ENCODE data around the gene SRC.

SRC gene

DNA sequence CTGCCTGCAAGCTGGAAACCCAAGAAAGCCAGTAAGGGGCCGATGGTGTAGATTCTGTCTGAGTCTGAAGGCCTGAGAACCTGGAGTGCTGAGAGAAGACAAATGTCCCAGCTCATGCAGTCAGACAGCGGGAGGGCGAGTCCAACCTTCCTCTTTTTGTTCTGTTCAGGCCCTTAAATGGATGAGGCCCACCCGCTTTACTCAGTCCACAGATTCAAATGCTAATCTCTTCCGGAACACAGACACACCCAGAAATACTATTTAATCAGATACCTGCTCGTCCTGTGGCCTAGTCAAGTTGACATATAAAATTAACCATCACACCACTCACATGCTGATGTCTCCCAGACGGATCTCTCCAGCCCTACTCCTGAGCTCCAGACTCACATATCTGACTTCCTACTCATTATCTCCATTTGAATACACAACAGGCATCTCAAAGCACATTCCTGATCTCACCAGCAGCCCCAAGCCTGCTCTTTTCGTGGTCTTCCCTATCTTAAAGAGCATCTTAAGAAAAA lies 26.7 kb upstream of the SRC start:
- Mint-ChIP-seq H3K9me3 (no peaks in the 10 kb centered on the region), H3K27ac (peak overlapping the region; percentile 87), H3K36me3 (ENCODE audit: low read depth) (peaks cover 43% of the 10 kb centered on the region), H3K4me3 (no peak overlapping the region), H3K4me1 (ENCODE audit: low read depth) (peaks cover 60% of the 10 kb centered on the region), H3K27me3 (no peaks in the 10 kb centered on the region)
- intact Hi-C loops (cut with micrococcal nuclease): no loop called here

DNA sequence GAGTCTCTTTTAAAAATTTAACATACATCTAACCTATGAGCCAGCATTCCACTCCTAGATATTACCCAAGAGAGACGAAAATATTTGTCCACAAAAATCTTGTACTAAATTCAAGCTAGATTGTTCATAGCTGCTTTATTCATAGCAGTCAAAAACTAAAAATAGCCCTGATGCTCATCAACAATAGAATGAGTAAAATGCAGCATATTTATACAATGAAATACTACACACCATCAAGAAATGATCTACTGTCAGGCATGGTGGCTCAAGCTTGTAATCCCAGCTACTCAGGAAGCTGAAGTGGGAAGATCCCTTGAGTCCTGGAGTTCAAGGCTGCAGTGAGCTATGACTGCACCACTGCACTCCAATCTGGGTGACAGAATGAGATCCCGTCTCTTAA lies 22.0 kb upstream of the SRC start:
- intact Hi-C loops (cut with micrococcal nuclease): no loop called here
- H3K4me3 Mint-ChIP-seq: no peak overlapping the region
- H3K4me1 Mint-ChIP-seq (ENCODE audit: low read depth): peaks cover 17% of the 10 kb centered on the region
- H3K36me3 Mint-ChIP-seq (ENCODE audit: low read depth): peaks cover 5% of the 10 kb centered on the region
- no peaks in the 10 kb centered on the region for H3K27me3 Mint-ChIP-seq
- no peak overlapping the region for H3K27ac Mint-ChIP-seq
- no peaks in the 10 kb centered on the region for H3K9me3 Mint-ChIP-seq

DNA sequence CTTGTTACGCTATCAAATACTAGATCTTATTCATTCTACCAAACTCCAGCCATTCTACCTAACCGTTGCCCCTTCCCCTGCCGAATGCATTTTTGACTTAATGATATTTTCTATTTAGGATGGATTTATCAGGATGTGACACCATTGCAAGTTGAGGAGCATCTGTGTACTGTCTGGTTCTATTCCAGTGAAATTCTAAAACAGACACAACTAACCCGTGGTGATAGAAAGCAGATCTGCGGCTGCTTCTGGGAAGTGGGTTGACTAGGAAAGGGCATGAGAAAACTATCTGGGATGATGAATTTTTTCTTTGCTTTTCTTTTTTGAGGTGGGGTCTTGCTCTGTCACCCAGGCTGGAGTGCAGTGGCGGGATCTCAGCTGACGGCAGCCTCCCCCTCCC lies 20.7 kb upstream of the SRC start:
- Mint-ChIP-seq H3K9me3 (no peaks in the 10 kb centered on the region), H3K4me3 (no peak overlapping the region), H3K36me3 (ENCODE audit: low read depth) (peaks cover 5% of the 10 kb centered on the region), H3K27ac (no peak overlapping the region), H3K27me3 (no peaks in the 10 kb centered on the region), H3K4me1 (ENCODE audit: low read depth) (peaks cover 12% of the 10 kb centered on the region)
- intact Hi-C loops (cut with micrococcal nuclease): no loop called here

DNA sequence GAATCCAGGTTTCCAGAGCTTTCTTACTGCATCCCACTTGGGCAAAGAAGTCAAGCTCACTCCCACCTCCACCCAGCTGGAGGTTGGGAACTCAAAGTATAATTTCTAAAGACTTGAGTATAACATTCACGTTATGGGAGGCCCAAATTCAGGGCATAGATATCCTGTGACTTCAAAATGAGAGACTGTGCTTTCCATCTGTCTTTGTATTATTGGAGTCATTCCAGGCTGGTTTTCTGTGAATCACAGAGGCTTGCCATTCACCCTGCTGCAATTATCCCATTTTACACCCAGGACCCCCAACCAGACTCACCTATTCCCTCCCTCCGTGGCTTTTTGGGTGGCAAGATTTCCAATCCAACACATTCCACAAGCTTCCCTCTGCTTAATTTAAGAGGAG lies 19.3 kb upstream of the SRC start:
- H3K27ac Mint-ChIP-seq: peak overlapping the region; percentile 9
- peaks cover 23% of the 10 kb centered on the region for H3K4me1 Mint-ChIP-seq (ENCODE audit: low read depth)
- H3K4me3 Mint-ChIP-seq: no peak overlapping the region
- no peaks in the 10 kb centered on the region for H3K9me3 Mint-ChIP-seq
- no peaks in the 10 kb centered on the region for H3K27me3 Mint-ChIP-seq
- intact Hi-C loops (cut with micrococcal nuclease): no loop called here
- peaks cover 5% of the 10 kb centered on the region for H3K36me3 Mint-ChIP-seq (ENCODE audit: low read depth)

DNA sequence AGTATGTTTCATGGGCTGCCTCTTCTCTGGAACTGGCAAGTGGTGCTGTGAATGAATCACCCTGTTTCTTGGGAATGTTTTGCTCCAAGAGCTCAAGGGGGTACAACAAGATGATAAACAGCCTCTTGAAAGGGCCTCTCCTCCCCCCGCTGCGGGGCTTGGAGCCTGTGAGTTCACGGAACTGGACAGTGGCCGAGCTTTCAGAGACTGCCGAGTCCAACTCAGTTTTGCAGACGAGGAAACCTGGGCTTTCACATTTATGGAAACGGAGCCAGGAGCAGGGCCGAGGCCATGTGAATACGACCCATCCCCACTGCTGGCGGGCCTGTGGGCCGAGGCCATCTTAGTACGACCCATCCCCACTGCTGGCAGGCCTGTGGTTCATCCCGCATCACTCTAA lies 18.2 kb upstream of the SRC start:
- intact Hi-C loops (cut with micrococcal nuclease): no loop called here
- peaks cover 3% of the 10 kb centered on the region for H3K36me3 Mint-ChIP-seq (ENCODE audit: low read depth)
- no peak overlapping the region for H3K27ac Mint-ChIP-seq
- peaks cover 30% of the 10 kb centered on the region for H3K4me1 Mint-ChIP-seq (ENCODE audit: low read depth)
- H3K27me3 Mint-ChIP-seq: no peaks in the 10 kb centered on the region
- no peak overlapping the region for H3K4me3 Mint-ChIP-seq
- no peaks in the 10 kb centered on the region for H3K9me3 Mint-ChIP-seq

DNA sequence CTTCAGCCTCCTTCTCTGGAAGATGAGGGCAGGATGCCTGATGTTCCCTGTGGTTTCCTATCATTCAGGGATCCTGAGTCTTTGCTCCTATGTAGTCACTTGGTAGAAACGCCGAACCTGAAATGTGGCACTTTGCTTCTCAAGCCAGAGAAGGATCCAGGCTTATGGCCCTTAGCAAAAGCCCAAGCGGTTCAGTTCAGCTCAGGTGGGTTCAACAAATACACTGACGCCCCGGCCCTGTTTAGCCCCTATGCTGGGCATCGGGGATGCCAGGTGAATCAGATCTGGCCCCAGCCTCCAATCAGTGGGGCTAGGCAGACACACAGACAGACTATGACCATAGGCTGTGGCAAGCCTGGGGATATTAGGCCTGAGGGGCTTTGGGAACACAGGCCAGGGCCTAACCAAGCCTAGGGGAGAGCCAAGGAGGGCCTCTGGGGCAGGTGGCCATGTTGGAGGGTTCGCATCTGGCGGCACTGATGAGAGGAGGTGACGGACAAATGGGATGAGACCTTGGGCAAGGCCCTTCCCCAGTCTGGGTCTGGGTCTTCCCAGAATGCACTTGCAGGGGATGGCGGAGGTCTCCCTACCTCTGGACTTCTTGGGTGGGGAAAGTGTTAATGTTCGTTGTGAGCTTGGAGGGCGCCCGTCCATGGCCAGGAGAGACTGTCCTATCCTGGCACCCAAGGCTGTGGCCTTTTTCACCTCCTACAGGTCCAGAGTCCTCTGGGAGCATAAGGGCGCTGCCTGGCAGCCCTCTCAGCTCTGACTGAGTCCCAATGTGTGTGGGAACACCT lies 17.6 kb upstream of the SRC start:
- no peaks in the 10 kb centered on the region for H3K9me3 Mint-ChIP-seq
- H3K36me3 Mint-ChIP-seq (ENCODE audit: low read depth): no peaks in the 10 kb centered on the region
- intact Hi-C loops (cut with micrococcal nuclease): no loop called here
- no peak overlapping the region for H3K27ac Mint-ChIP-seq
- H3K27me3 Mint-ChIP-seq: no peaks in the 10 kb centered on the region
- peaks cover 31% of the 10 kb centered on the region for H3K4me1 Mint-ChIP-seq (ENCODE audit: low read depth)
- H3K4me3 Mint-ChIP-seq: no peak overlapping the region

DNA sequence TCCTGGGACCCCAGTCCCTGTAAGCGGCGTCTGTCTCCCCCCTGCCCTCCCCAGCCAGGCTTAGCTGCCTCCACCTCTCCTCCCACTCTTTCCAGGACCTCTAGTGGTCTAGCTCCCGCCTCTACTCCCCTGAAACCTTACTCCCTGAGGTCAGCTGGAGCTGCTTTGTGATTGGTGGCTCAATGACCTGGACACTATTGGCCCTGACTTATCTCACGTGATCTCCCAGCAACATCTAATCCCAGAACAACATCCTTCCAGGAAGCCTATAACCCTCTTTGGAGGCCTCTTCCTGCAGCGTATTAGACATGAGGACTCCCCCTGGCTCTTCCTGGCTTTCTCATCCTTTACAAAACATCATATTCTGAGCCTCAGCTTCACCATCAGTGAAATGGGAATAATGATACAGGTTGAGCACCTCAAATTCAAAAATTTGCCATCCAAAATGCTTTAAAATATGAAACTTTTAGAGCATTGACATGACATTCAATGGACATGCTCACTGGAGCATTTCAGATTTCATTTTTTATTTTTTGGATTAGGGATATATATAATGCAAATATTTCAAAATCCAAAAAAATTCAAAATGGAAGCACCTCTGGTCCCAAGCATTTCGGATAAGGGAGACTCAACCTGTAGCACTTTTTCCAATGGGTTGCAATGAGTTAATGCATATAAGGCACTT lies 16.3 kb upstream of the SRC start:
- no peak overlapping the region for H3K4me3 Mint-ChIP-seq
- H3K36me3 Mint-ChIP-seq (ENCODE audit: low read depth): no peaks in the 10 kb centered on the region
- H3K4me1 Mint-ChIP-seq (ENCODE audit: low read depth): peaks cover 44% of the 10 kb centered on the region
- no peak overlapping the region for H3K27ac Mint-ChIP-seq
- intact Hi-C loops (cut with micrococcal nuclease): no loop called here
- H3K27me3 Mint-ChIP-seq: no peaks in the 10 kb centered on the region
- no peaks in the 10 kb centered on the region for H3K9me3 Mint-ChIP-seq

DNA sequence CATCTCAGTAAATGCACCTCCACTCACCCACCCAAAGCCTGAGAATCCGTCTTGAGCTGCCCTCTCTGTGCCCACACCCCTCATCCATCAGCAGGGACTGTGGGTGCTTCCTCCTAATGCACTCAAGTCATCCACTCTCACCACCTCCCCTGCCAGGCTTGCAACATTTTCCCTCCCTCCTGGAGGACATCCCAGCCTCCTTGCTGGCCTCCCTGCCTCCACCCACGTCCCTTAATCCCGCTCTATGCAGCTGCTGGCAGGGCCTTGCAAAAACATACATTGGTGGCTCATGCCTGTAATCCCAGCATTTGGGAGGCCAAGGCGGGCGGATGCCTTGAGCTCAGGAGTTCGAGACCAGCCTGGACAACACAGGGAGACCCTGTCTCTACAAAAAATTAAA lies 15.6 kb upstream of the SRC start:
- no peaks in the 10 kb centered on the region for H3K36me3 Mint-ChIP-seq (ENCODE audit: low read depth)
- H3K4me1 Mint-ChIP-seq (ENCODE audit: low read depth): peaks cover 45% of the 10 kb centered on the region
- intact Hi-C loops (cut with micrococcal nuclease): no loop called here
- no peaks in the 10 kb centered on the region for H3K9me3 Mint-ChIP-seq
- no peak overlapping the region for H3K27ac Mint-ChIP-seq
- H3K4me3 Mint-ChIP-seq: no peak overlapping the region
- H3K27me3 Mint-ChIP-seq: no peaks in the 10 kb centered on the region

DNA sequence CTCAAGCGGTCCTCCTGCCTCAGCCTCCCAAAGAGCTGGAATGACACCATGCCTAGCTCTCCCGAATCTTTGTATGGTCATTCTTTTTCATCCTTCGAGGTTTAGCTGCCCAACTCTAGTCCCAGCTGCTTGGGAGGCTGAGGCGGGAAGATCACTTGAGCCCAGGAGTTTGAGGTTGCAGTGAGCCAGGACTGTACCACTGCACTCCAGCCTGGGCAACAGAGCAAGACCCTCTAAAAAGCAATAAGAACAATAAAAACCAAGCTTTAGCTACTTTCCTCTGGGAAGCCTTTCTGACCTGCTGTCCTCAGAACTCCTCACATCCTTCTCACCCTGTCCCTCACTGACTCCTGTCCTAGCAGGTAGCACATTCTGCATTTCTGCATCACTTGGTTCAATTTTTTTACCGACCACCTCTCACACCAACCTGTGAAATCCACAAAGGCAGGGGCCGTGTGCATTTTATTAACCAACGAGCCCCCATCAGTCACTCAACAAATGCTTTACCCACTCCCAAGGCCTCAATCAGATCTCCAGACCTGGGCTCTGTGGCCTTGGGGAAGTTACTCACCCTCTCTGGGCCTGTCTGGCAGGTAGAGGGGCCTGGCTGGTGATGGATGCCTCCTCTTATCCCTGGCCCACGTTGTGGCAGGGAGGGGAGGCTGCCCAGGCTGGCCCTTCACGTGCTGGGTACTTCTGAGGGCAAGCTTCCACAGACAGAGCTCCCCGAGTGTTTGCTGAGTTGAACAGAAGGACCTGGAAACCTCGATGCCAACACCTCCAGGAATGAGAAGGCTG lies 14.7 kb upstream of the SRC start:
- Mint-ChIP-seq H3K9me3 (no peaks in the 10 kb centered on the region), H3K4me3 (no peak overlapping the region), H3K27me3 (no peaks in the 10 kb centered on the region), H3K36me3 (ENCODE audit: low read depth) (no peaks in the 10 kb centered on the region), H3K4me1 (ENCODE audit: low read depth) (peaks cover 55% of the 10 kb centered on the region), H3K27ac (peak overlapping the region; percentile 20)
- intact Hi-C loops (cut with micrococcal nuclease): no loop called here

DNA sequence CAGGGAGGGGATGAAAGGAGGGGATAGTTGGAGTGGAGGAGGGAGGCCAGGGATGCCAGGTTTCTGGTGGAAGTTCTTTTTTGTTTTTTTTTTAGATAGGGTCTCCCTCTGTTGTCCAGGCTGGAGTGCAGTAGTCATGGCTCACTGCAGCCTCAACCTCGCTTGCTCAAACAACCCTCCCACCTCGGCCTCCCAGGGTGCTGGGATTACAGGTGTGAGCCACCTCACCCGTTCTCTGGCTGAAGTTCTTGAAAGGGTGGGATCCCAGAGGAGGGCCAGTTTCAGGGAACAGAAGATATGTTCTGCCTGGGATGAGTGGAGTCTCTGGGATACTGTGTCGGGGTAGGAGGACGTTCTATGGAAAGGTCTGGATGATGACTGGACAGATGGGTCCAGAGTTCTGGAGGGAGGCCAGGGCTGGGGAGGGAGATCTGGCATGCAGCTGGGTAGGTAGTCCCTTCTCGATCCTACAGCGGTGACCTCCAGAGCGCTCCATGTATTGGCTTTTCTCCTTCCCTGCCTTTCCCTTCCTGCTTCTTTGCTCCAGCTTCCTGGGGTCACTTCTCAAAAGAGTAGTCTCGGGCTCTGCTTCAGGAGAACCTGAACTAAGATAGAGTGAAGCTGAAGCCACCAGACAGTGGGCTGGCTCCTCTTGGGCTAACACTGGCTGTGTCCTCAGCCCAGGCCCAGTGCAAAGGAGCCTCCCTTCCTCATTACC lies 12.7 kb upstream of the SRC start:
- Mint-ChIP-seq H3K4me3 (peak overlapping the region; percentile 11), H3K27me3 (no peaks in the 10 kb centered on the region), H3K36me3 (ENCODE audit: low read depth) (no peaks in the 10 kb centered on the region), H3K27ac (peak overlapping the region; percentile 91), H3K9me3 (no peaks in the 10 kb centered on the region), H3K4me1 (ENCODE audit: low read depth) (peaks cover 65% of the 10 kb centered on the region)
- intact Hi-C loops (cut with micrococcal nuclease): loop anchor here (2.0 kb wide), 1 partner anchor 16 kb away; no protein-coding TSS in a partner anchor

DNA sequence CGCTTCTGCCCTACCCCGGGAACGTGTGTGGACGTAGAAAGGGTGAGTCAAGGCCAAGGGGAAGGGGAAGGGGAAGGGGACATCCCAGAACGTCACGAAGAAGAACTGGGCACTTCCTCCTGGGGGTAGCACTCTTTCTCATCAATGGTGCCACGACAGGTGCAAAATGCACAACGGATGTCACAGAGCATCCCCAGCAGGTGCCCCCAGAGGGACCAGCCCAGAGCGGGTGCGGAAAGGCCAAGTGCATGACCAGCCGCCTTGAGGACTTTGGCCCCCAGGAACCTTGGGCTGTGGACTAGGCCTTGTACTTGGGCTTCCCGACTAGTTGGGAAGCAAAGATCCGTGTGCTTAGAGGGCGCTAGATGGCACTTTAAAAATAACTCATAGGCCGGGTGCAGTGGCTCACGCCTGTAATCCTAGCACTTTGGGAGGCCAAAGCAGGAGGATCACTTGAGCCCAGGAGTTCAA lies 12.1 kb upstream of the SRC start:
- Mint-ChIP-seq H3K27ac (peak overlapping the region; percentile 91), H3K36me3 (ENCODE audit: low read depth) (no peaks in the 10 kb centered on the region), H3K4me1 (ENCODE audit: low read depth) (peaks cover 69% of the 10 kb centered on the region), H3K4me3 (no peak overlapping the region), H3K27me3 (no peaks in the 10 kb centered on the region), H3K9me3 (no peaks in the 10 kb centered on the region)
- intact Hi-C loops (cut with micrococcal nuclease): loop anchor here (2.0 kb wide), 1 partner anchor 17 kb away; no protein-coding TSS in a partner anchor

DNA sequence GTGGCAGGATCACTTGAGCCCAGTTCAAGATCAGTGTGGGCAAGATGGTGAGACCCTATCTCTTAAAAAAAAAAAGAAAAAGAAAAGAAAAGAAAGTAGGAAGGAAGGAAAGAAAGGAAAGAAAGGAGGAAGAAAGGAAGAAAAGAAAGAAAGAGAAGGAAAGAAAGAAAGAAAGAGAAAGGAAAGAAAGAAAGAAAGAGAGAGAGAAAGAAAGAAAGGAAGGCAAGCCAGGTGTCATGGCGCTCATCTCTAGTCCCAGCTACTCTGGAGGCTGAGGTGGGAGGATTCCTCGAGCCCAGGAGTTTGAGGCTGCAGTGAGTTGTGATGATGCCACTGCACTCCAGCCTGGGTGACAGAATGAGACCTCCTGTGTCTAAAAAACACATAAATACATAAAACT lies 11.5 kb upstream of the SRC start:
- intact Hi-C loops (cut with micrococcal nuclease): no loop called here
- Mint-ChIP-seq H3K4me1 (ENCODE audit: low read depth) (peaks cover 69% of the 10 kb centered on the region), H3K27ac (peak overlapping the region; percentile 91), H3K9me3 (no peaks in the 10 kb centered on the region), H3K36me3 (ENCODE audit: low read depth) (no peaks in the 10 kb centered on the region), H3K4me3 (no peak overlapping the region), H3K27me3 (no peaks in the 10 kb centered on the region)

DNA sequence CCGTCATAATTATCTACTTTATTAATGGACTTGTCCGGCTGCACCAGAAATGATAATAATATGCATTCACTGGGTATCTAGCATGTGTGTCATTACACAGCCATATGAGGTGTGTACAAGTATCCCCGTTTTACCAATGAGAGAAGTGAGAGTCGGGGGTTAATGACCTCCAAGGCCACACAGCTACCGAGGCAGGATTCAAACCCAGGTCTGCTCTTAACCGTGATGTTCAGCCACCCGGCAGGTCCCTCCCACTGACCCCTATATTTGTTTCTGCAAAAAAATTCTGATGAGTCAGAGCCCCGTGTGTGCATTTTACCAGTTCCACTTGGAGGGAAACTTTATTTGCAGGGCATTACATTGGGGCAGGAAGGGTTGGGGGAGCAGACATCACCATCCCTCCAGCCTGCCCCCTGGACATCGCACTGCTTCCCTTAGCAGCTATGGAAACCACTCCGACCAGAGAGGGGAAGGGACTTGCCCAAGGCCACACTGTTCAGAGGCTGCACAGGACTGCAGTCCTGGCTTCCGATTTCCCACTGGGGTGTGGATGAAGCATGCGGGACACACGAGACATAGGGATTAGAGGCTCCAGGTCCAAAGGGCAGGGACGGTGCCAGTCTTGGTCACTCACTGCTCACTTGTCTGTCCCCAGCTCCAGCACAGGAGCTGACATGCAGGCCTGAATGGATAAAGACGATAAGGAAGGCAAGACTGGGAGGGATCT lies 10.1 kb upstream of the SRC start:
- Mint-ChIP-seq H3K27ac (peak overlapping the region; percentile 91), H3K9me3 (no peaks in the 10 kb centered on the region), H3K4me1 (ENCODE audit: low read depth) (peaks cover 63% of the 10 kb centered on the region), H3K4me3 (peak overlapping the region; percentile 57), H3K27me3 (no peaks in the 10 kb centered on the region), H3K36me3 (ENCODE audit: low read depth) (no peaks in the 10 kb centered on the region)
- intact Hi-C loops (cut with micrococcal nuclease): no loop called here

Data from dendritic cell treated with granulocyte-macrophage colony-stimulating factor and Interleukin-4, amounts not matched to agents 40 ng/mL and 50 ng/mL, for 4 days (primary cell).